Stimulated activated CD8-positive, alpha-beta memory T cell treated with anti-CD3 and anti-CD28 coated beads, Interleukin-7, amount 100 ng/mL, for 24 hours (primary cell): ENCODE results near the gene EVA1C.
"Not testable (repeated sequence)": the region's sequence is repeated elsewhere in the genome, so short reads cannot be mapped to it uniquely, and the experiment has no call there.

Experiments used
- DNase-seq: peaks from one replicate; pipeline ENCODE4 v3.0.0-alpha.2; 2020; ENCODE audit warnings: low read depth

Gene EVA1C

GRCh38 chr21:32531561-32531960, 119.1 kb downstream of the EVA1C start:
- not testable (repeated sequence) for DNase-seq

GRCh38 chr21:32532636-32533035, 120.1 kb downstream of the EVA1C start:
- no peak for DNase-seq

- no peak for DNase-seq
Measured at GRCh38 chr21:32533053-32533452, 120.5 kb downstream of the EVA1C start.

GRCh38 chr21:32533611-32534010, 121.1 kb downstream of the EVA1C start:
- DNase-seq = no peak

GRCh38 chr21:32534113-32534512, 121.6 kb downstream of the EVA1C start:
- DNase-seq = no peak

- no peak for DNase-seq
Measured at GRCh38 chr21:32535612-32536011, 123.1 kb downstream of the EVA1C start.

GRCh38 chr21:32537569-32537881, 125.0 kb downstream of the EVA1C start:
- DNase-seq = no peak

GRCh38 chr21:32538147-32538792, 125.8 kb downstream of the EVA1C start:
- DNase-seq = no peak

- DNase-seq = no peak
Measured at GRCh38 chr21:32539378-32539777, 126.9 kb downstream of the EVA1C start.

- DNase-seq = not testable (repeated sequence)
Measured at GRCh38 chr21:32543056-32543455, 130.6 kb downstream of the EVA1C start.

- DNase-seq = no peak
Measured at GRCh38 chr21:32543975-32544374, 131.5 kb downstream of the EVA1C start.

GRCh38 chr21:32544697-32545096, 132.2 kb downstream of the EVA1C start:
- DNase-seq = no peak

- DNase-seq = no peak
Measured at GRCh38 chr21:32545948-32546441, 133.5 kb downstream of the EVA1C start.

GRCh38 chr21:32547018-32547417, 134.5 kb downstream of the EVA1C start:
- no peak for DNase-seq

- no peak for DNase-seq
Measured at GRCh38 chr21:32548978-32549377, 136.5 kb downstream of the EVA1C start.

GRCh38 chr21:32549440-32549839, 136.9 kb downstream of the EVA1C start:
- DNase-seq = no peak

- DNase-seq = no peak
Measured at GRCh38 chr21:32549886-32550285, 137.4 kb downstream of the EVA1C start.

- no peak for DNase-seq
Measured at GRCh38 chr21:32554832-32555638, 142.5 kb downstream of the EVA1C start.

- DNase-seq = no peak
Measured at GRCh38 chr21:32558106-32558505, 145.6 kb downstream of the EVA1C start.

- DNase-seq = no peak
Measured at GRCh38 chr21:32559006-32559610, 146.6 kb downstream of the EVA1C start.

GRCh38 chr21:32560896-32561295, 148.4 kb downstream of the EVA1C start:
- no peak for DNase-seq

- DNase-seq = not testable (repeated sequence)
Measured at GRCh38 chr21:32561476-32561875, 149.0 kb downstream of the EVA1C start.

GRCh38 chr21:32562426-32562825, 149.9 kb downstream of the EVA1C start:
- DNase-seq = no peak
